GM18951 (cell line): ENCODE measurements around the gene ATP9A.
"Not testable (repeated sequence)": the region's sequence is repeated elsewhere in the genome, so short reads cannot be mapped to it uniquely, and the experiment has no call there.

Experiments used
- POLR2A ChIP-seq: IDR thresholded peaks from 4 replicates; pipeline ENCODE4 v1.6.1; 2011; ENCODE audit warnings: mild to moderate bottlenecking; ENCODE audit not compliant: insufficient read length, insufficient read depth; ENCODE audit errors: extremely low read depth
- in situ Hi-C: fragments of 300-500 bp; cut with MboI; formaldehyde crosslinking; loops from one replicate; pipeline ENCODE4 v1.12.0; 2022; ENCODE audit warnings: low sequenced_read_pairs, mixed read lengths, inconsistent platforms; ENCODE audit not compliant: unreplicated experiment

The ATP9A gene

DNA sequence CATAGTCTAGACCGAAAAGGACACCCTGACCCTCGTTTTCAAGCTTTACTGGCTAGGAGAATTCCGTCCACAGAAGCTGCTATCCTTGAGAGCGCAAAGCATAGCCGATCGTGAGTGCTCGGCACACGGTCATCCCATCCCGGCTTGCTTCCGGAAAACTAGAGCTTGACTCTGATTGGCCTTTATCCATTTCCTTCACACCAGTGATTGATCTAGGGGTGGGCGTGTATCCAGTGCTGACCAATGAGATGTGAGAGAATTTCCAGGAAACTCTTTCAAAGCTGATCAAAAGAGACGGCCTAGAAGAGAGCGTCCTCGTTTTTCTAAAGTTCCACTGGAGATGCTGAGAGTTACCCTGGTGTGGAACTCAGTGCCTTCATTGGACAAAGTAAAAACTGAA lies 184.7 kb downstream of the ATP9A start:
- in situ Hi-C loops, result no loop called here
- no peak for TF ChIP-seq POLR2A

DNA sequence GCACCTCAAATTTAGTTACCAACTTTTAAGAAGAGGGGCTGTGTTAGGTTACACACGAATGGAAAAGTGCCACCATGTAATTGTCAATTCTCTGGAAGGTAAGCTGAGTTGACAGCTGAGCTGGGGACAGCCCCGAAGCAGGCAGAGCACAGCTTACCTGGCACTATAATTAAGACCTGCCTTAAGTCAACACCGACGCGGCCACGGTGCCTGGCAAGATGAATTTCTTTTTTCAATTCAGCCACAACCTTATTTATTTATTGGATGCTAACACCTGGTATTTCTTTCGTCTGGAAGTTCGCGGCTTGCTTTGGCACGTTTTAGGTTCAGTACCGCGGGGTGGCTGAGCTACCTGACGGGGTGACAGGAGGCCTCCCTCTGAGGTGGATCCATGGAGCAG lies 185.1 kb downstream of the ATP9A start:
- in situ Hi-C loops, result no loop called here
- TF ChIP-seq POLR2A, result no peak

DNA sequence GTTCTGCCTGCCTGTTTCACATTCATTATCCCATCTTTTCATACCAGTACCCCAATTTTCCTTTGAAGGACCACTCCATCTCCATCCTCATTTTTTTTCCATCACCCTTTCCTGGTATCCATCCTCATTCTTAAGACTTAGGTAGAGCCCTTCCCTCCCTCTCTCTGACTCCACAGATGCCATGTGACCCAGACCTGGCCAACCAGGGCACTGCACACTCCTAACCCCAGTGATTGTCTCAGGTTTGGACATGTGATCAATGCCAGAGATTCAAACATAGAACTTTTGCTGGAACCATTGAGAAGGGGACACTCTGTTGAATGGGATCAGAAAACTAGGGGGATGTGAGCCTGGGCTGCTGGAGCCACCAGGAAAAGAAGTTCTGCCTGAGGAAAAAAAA lies 186.6 kb downstream of the ATP9A start:
- TF ChIP-seq POLR2A, result no peak
- in situ Hi-C loops, result no loop called here

DNA sequence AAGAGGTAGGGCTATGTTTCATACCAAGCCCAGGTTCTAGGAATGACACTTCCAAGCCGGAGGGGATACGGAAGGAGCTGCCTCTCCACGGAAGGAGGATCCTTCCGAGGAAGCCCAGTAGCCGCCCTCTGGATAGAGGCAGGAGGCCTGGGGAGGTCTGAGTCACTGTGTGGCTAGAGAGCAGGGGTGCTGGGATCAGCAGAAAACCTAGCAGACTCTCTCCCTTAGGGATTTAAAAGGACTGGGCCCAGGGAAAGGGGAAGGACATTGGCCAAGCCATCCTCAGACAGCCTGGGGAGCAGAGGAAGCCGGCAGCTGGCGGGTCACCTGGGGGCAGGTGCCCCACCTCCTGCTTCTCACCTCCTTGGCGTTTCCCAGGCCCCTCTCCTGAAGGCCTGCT lies 189.1 kb downstream of the ATP9A start:
- in situ Hi-C loops, result no loop called here
- TF ChIP-seq POLR2A, result no peak

DNA sequence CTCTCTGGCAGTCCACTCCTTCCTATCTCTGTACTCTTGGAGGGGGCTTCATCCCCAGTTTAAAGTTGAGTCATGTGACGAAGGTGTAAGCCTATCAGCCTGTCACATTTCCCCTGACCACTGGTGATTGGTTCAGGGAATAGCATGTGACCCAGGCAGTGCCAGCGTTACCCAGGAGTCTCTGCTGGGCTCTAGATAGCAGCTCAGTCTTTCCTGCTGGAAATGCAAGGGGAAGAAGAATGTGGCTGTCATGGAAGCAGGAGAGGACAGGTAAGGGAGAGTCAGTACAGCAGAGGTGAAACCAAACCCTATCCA lies 190.1 kb downstream of the ATP9A start:
- no peak for TF ChIP-seq POLR2A
- in situ Hi-C loops, result no loop called here

DNA sequence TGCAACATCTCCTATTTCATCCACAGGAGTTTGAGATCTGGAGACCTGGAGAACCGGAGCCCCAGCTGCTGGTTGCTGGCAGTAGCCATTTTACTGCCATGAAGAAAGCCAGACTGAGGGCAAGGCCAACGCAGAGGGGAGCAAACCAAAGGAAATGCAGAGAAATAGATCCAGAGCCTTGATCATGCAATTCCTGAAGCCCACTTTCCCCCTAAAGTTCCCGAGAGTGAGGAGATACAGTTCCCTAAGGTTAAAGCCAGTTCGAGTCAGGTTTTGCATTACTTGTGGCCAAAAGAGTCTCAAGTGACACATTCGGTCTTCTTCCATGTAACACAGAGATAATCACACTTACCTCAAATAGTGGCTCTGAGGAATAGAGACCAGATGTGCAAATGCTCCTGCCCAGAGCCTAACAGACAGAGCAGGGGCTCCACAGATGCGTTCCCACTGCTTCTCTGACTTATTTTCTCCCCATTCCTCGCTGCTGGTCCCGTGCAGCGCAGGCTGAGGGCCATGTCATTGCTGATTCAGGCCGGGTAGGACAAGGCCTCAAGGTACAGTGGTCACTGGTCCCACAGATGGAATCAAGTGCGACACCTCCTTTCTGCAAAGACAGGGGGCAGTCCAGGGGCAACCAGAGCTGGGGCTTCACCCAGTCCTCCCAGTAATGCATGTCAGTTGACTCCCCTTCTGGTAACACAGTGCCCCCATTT lies 190.6 kb downstream of the ATP9A start:
- TF ChIP-seq POLR2A, result no peak

DNA sequence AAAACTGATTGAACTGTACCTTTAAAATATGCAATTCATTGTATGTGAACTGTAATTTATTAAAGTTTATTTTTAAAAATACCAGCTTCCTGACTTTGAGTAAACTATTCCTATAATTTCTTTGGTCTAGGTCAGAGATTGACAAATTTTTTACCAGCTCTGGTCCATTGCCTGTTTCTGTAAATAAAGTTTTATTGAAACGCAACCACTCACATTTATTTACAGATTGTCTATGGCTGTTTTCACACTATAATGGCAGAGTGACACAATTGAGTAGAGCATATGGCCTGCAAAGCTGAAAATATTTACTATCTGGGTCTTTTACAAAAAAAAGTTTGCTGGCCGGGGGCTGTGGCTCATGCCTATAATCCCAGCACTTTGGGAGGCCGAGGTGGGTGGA lies 192.7 kb downstream of the ATP9A start:
- TF ChIP-seq POLR2A, result no peak
- in situ Hi-C loops, result no loop called here

More for the DNA sequence above, 190.6 kb downstream of the ATP9A start:
- in situ Hi-C loops, result no loop called here

DNA sequence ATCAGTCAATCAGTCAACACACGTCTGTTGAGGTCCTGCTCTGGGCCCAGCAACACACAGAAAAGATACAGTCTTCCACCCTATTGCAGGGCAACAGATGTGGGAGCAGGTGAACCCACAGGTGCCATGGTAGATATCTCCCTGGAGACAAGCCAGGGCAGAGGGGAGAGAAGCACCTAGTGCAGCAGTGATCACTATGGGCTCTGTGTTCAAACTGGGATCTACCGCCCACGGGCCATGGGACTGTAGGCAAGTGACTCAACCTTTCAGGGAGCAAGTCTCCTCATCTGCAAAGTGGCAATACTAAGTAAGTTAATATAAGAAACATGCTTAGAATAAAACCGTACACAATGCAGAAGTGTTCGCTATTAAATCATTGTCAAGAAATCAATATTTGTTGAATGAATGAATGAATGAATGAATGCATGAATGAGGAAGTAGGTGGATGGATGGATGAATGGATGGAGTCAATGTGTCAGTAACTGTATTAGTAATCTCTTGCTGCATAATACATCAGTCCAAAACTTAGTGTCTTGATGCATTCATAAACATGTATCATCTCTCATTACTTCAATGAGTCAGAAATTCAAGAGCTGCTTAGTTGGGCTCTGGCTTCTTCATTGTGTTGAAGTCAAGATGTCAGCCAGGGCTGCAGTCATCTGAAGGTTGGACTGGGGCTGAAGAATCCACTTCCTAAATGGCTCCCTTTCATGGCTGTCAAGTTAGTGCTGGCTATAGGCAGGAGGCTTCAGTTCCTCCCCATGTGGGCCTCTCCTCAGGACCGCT lies 193.7 kb downstream of the ATP9A start:
- in situ Hi-C loops, result no loop called here
- no peak for TF ChIP-seq POLR2A

DNA sequence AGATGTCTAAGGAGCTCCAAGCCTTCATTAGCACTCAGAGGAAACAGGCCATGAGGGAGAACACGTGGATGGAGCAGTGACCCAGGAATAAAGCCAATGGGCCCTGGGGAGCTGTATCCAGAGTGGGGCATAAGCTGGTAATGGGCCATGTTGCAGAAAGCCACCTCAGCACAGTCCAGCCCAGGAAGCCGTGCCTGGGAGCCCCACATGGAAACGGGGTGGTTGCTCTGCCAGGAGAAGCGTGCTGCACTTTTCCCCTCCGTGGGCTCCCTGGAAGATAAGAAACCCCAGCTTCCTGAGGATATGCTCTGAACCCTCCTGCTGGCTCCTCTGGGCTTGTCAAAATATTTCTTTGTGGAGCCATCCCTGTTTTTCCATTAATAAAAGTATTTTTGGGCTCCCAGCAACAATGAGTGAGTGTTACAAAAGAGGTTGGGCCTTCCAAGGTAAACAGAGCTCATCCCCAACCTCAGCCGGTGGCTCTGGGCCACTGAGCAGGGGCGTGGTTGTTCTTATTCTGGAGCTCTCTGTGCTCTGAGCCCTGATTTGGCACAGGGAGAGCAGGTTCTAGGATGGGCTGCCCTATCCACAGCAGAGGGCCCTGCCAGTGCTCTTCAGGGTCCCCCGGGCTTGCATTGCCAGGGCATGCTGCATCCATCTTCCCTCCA lies 194.5 kb downstream of the ATP9A start:
- no peak for TF ChIP-seq POLR2A
- in situ Hi-C loops, result no loop called here

DNA sequence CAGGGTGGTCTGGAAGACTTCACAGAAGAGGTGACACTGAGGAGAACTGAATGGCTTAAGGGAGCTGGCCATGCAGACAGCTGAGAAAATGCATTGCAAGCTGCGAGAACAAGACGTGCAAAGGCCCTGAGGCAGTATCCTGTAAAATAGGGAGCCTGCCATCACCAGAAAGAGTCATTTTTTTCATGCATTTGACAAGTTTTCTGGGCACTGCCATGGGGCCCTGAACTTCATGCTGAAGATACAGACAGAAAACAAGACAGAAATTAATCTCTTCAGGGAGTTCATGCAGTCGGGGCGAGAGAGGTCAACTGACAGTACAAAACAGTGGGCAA lies 196.8 kb downstream of the ATP9A start:
- in situ Hi-C loops, result no loop called here
- no peak for TF ChIP-seq POLR2A

DNA sequence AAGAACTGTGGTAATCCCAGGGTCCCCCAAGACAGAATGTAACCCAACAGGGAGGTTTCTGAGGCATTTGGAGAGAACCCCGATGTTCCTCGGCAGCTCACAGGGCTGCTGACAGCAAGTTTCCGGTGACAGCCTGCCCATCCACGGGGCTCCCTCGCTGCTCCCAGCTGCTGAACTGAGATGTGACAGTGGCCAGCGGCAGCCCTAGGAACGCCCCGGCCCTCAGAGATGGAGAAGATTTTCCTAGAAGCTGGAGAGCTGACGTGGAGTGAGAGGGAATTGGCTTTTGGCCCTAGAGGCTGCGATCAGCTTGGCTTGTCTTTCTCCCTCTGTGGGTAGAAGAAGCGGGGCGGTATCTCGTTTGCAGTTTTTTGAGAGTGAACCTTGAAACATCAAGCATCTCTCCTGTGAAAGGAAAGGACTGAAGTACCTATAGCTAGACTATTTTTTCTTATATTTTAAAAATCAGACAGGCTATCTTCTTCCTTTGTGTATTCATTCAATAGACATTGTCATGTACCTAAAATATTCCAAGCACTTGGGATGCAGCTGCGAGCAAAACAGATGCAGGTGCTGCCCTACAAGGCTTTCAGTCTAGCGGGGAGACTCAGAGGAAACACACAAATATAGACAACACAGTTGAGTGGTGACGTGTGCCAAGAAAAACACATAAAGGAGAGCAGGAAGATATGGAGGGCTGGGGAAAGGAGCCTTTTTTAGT lies 197.3 kb downstream of the ATP9A start:
- no peak for TF ChIP-seq POLR2A
- in situ Hi-C loops, result no loop called here

DNA sequence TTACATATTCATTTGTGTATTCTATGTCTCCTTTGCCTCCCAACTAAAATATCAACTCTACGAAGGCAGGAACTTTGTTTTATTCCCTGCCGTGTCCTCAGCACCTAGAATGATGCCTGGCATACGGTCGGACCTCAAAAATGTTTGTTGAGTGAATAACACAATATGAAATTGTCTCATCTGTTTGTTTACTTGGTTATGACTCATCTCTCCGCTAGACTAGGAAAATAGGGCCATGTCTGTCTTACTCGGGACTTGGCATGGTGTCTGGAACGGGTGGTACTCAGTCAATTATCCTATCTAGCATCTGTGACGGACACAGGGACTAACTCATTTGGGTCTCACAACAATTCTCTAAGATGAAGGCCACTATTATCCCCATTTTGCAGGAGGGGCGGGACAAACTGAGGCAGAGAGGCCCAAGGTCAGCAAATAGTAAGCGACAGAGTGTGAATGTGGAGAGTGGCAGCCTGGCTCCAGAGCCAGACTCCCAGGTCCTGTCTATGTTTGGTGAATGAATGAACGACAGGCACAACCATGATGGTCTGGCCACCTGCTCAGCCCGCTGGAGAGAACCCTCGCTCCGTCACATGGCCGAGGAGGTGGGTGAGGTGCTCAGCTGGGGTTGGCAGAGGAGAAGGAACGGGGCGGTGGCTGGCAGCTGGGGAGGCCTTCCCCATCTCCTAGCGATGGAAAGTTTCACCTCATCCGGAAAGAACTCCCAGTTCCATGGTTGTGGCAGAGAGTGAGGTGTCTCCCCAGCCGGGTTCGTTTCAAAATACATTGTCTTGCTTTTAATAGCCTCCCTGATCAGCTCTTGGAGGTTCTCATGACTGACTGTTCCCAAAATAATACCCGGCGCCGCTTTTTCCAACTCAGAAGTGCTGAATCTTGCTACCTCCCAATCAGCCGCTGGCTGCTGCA lies 198.1 kb downstream of the ATP9A start:
- in situ Hi-C loops, result no loop called here
- no peak for TF ChIP-seq POLR2A

DNA sequence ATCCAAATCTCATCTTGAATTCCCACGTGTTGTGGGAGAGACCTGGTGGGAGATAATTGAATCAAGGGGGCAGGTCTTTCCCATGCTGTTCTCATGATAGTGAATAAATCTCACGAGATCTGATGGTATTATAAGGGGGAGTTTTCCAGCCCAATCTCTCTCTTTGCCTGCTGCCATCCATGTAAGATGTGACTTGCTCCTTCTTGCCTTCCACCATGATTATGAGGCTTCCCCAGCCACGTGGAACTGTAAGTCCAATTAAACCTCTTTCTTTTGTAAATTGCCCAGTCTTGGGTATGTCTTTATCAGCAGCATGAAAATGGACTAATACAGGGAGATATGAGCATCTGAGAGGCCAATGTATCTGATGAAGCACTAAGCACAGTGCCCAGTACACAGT lies 199.7 kb downstream of the ATP9A start:
- in situ Hi-C loops, result not testable (repeated sequence)

DNA sequence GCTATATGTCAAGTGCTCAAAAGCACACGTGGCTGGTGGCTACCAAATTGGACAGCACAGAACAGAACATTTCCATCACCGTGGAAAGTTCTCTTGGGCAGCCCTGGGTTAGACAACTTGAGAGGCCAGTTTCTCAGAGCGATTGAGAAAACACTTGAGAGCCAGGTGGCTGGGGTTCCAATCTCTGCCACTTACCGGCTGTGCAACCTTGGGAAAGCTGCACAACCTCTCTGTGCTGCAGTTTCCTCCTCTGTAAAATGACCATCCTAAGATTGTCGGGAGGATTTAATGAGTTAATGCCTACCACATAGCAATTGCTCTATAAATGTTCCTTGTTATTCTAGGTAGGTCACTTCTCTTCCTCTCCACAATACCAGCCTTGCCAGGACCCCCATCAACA lies 200.6 kb downstream of the ATP9A start:
- in situ Hi-C loops, result no loop called here
- TF ChIP-seq POLR2A, result no peak
